CD14-positive monocyte (primary cell): ENCODE measurements around the gene DNAJC2. TPM values are rescaled to one million over a fixed set of nuclear protein-coding genes. Genes with fewer than 3 reads are reported as not detected.

Experiments used
- DNase-seq, 3 donors: peaks; one replicate each; pipeline ENCODE4 v3.0.0-alpha.2; 2011 to 2022
- H2AFZ ChIP-seq: 2 replicates; pipeline ENCODE4 v1.6.0; 2012; ENCODE audit warnings: mild to moderate bottlenecking, low read depth, low read length, inconsistent platforms; ENCODE audit not compliant: insufficient read depth, poor library complexity, severe bottlenecking
- H3K27ac ChIP-seq, 2 donors: 1 replicate in 1 of 2; 2 replicates in 1 of 2; pipeline ENCODE4 v1.5.1; 2012 to 2013; ENCODE audit warnings: low read length in 2 of 2, control low read depth in 1 of 2, inconsistent platforms in 1 of 2, low read depth in 1 of 2, mild to moderate bottlenecking in 1 of 2
- H3K27me3 ChIP-seq, 2 donors: one replicate each; pipeline versions ENCODE4 v1.6.0 to v1.6.1; 2011 to 2013; ENCODE audit warnings: low read length in 2 of 2; ENCODE audit not compliant: control insufficient read depth in 2 of 2, insufficient read depth in 2 of 2
- H3K36me3 ChIP-seq, 2 donors: replicated peaks in 1 of 2; 1 replicate in 1 of 2; 2 replicates in 1 of 2; pipeline versions ENCODE4 v1.5.1 to v1.6.1; 2012 to 2013; ENCODE audit warnings: low read length in 2 of 2, control low read depth in 1 of 2, inconsistent platforms in 1 of 2, mild to moderate bottlenecking in 1 of 2; ENCODE audit not compliant: insufficient read depth in 2 of 2, control insufficient read depth in 1 of 2
- H3K4me1 ChIP-seq, 2 donors: 1 replicate in 1 of 2; 2 replicates in 1 of 2; pipeline versions ENCODE4 v1.5.1 to v1.6.1; 2012 to 2013; ENCODE audit warnings: low read length in 2 of 2, control low read depth in 1 of 2, inconsistent platforms in 1 of 2, mild to moderate bottlenecking in 1 of 2, moderate library complexity in 1 of 2; ENCODE audit not compliant: insufficient read depth in 2 of 2, control insufficient read depth in 1 of 2
- H3K4me2 ChIP-seq: replicated peaks from 2 replicates; pipeline ENCODE3; 2012; ENCODE audit warnings: low read length, moderate library complexity, mild to moderate bottlenecking; ENCODE audit not compliant: poor library complexity, severe bottlenecking; ENCODE audit errors: extremely low read depth
- H3K4me3 ChIP-seq, 3 experiments: fragments of 200-600 bp in 1 of 3; sonication (generic) in 1 of 3; replicated peaks in 1 of 3; 1 replicate in 2 of 3; 2 replicates in 1 of 3; pipeline ENCODE4 v1.5.1; 2011 to 2013; ENCODE audit warnings: low read length in 3 of 3, mild to moderate bottlenecking in 3 of 3, control low read depth in 2 of 3, low read depth in 2 of 3, inconsistent platforms in 1 of 3, moderate library complexity in 1 of 3
- H3K79me2 ChIP-seq: 2 replicates; pipeline ENCODE4 v1.6.0; 2012; ENCODE audit warnings: mild to moderate bottlenecking, control low read depth, inconsistent platforms, low read length, moderate library complexity; ENCODE audit not compliant: insufficient read depth
- H3K9ac ChIP-seq: 2 replicates; pipeline ENCODE4 v1.6.0; 2017; ENCODE audit warnings: low read length, mild to moderate bottlenecking; ENCODE audit not compliant: insufficient read depth, poor library complexity, severe bottlenecking
- H3K9me3 ChIP-seq, 2 donors: replicated peaks in 1 of 2; 1 replicate in 1 of 2; 2 replicates in 1 of 2; pipeline versions ENCODE4 v1.5.1 to v1.6.1; 2012 to 2013; ENCODE audit warnings: low read length in 2 of 2, control low read depth in 1 of 2; ENCODE audit not compliant: control insufficient read depth in 1 of 2, insufficient read depth in 1 of 2
- H4K20me1 ChIP-seq: 2 replicates; pipeline ENCODE4 v1.6.0; 2012; ENCODE audit warnings: mild to moderate bottlenecking, low read length, control low read depth, moderate library complexity; ENCODE audit not compliant: insufficient read depth
- H3K27ac Mint-ChIP-seq, 7 donors: one replicate each; pipeline ENCODE4 v1.8.0; 2020; ENCODE audit warnings: mild to moderate bottlenecking in 7 of 7, mixed read lengths in 7 of 7, moderate library complexity in 6 of 7, inconsistent platforms in 2 of 7
- H3K27me3 Mint-ChIP-seq, 3 donors: one replicate each; pipeline ENCODE4 v1.8.0; 2021 to 2022; ENCODE audit warnings: low read depth in 3 of 3, mild to moderate bottlenecking in 3 of 3, mixed read lengths in 3 of 3, moderate library complexity in 3 of 3, inconsistent platforms in 1 of 3
- H3K36me3 Mint-ChIP-seq, 2 donors: one replicate each; pipeline ENCODE4 v1.8.0; 2020; ENCODE audit warnings: mixed read lengths in 2 of 2, inconsistent platforms in 1 of 2, mild to moderate bottlenecking in 1 of 2
- H3K4me1 Mint-ChIP-seq: one replicate; pipeline ENCODE4 v1.8.0; 2020; ENCODE audit warnings: mild to moderate bottlenecking, mixed read lengths
- H3K4me3 Mint-ChIP-seq, 2 donors: one replicate each; pipeline ENCODE4 v1.8.0; 2020; ENCODE audit warnings: mild to moderate bottlenecking in 2 of 2, mixed read lengths in 2 of 2, moderate library complexity in 1 of 2
- H3K9me3 Mint-ChIP-seq, 7 donors: one replicate each; pipeline ENCODE4 v1.8.0; 2020 to 2022; ENCODE audit warnings: mixed read lengths in 7 of 7, mild to moderate bottlenecking in 6 of 7, moderate library complexity in 6 of 7, inconsistent platforms in 2 of 7
- CTCF ChIP-seq: fragments of 200-600 bp; IDR thresholded peaks from one replicate; pipeline ENCODE4 v1.8.0; 2022; ENCODE audit warnings: antibody characterized with exemption, mild to moderate bottlenecking
- WGBS: methylation state at CpG from one replicate; pipeline ENCODE4 v1.1.5; 2013; ENCODE audit warnings: missing lambda C conversion rate; ENCODE audit not compliant: insufficient coverage; 5-methylcytosine and 5-hydroxymethylcytosine counted together
- intact Hi-C, 2 donors: fragments of 100-400 bp; cut with micrococcal nuclease; formaldehyde crosslinking; loops; one replicate each; pipeline versions ENCODE4 v1.15.0 to v1.15.1; 2023
- polyA plus RNA-seq, 3 donors: library from polyadenylated mRNA; depleted of rRNA in 1 of 3; unstranded in 2 of 3; stranded (reverse) in 1 of 3; fragments of 300-500 nt in 2 of 3; fragments of >200 nt in 1 of 3; fragmentation: Illumina TruSeq in 2 of 3; gene quantifications; 1 replicate in 2 of 3; 2 replicates in 1 of 3; pipeline ENCODE4 v1.2.3, GENCODE V29; 2012 to 2021

Gene DNAJC2
- polyA plus RNA-seq, 3 donors = 5.6 to 18.6 (median 8.8) TPM

- H3K27me3 Mint-ChIP-seq = peaks cover 0 to 2% (median 0%) of the 10 kb centered on the region in 3 donors
- peaks cover 5% of the 10 kb centered on the region for H3K4me1 Mint-ChIP-seq
- Histone ChIP-seq H3K4me2 (no peak overlapping the region), H3K27ac (no peak overlapping the region), H3K9me3 (no peaks in the 10 kb centered on the region), H2AFZ (no peak overlapping the region), H3K27me3 (no peaks in the 10 kb centered on the region), H3K4me1 (no peaks in the 10 kb centered on the region), H3K4me3 (no peak overlapping the region), H3K36me3 (peaks cover 95 to 99% of the 10 kb centered on the region in 2 donors), H4K20me1 (peaks cover 6% of the 10 kb centered on the region), H3K9ac (no peak overlapping the region), H3K79me2 (no peaks in the 10 kb centered on the region)
- no peak overlapping the region for H3K4me3 Mint-ChIP-seq
- intact Hi-C loops = loop anchor here (5.0 to 10.0 kb wide), 2 partner anchors 41 to 48 kb away; no protein-coding TSS in a partner anchor
- no peak overlapping the region for H3K27ac Mint-ChIP-seq
- no peak for DNase-seq
- 100% methylated on average over 1 of the region's 2 CpGs for WGBS
- peaks cover 89 to 98% of the 10 kb centered on the region in 2 donors for H3K36me3 Mint-ChIP-seq
- H3K9me3 Mint-ChIP-seq = peaks cover 0 to 2% (median 0%) of the 10 kb centered on the region in 7 donors
- TF ChIP-seq CTCF = no peak
These were observed 28.1 kb downstream of the DNAJC2 start for GRCh38 chr7:103316380-103316941.

- Histone ChIP-seq H3K4me3 (no peak overlapping the region), H4K20me1 (peaks cover 6% of the 10 kb centered on the region), H3K27me3 (no peaks in the 10 kb centered on the region), H3K36me3 (peaks cover 97 to 100% of the 10 kb centered on the region in 2 donors), H3K9me3 (no peaks in the 10 kb centered on the region), H3K4me1 (no peaks in the 10 kb centered on the region), H3K27ac (no peak overlapping the region), H3K9ac (no peak overlapping the region), H2AFZ (no peak overlapping the region), H3K4me2 (no peak overlapping the region), H3K79me2 (no peaks in the 10 kb centered on the region)
- no peak for DNase-seq
- WGBS = no CpG with 5 or more reads among the region's 2 CpGs
- intact Hi-C loops = loop anchor here (5.0 to 10.0 kb wide), 2 partner anchors 42 to 50 kb away; no protein-coding TSS in a partner anchor
- H3K4me1 Mint-ChIP-seq = peaks cover 5% of the 10 kb centered on the region
- peaks cover 0 to 3% (median 0%) of the 10 kb centered on the region in 3 donors for H3K27me3 Mint-ChIP-seq
- peaks cover 90 to 97% of the 10 kb centered on the region in 2 donors for H3K36me3 Mint-ChIP-seq
- H3K27ac Mint-ChIP-seq = no peak overlapping the region
- H3K9me3 Mint-ChIP-seq = no peaks in the 10 kb centered on the region
- TF ChIP-seq CTCF = no peak
- no peak overlapping the region for H3K4me3 Mint-ChIP-seq
These were observed 29.7 kb downstream of the DNAJC2 start for GRCh38 chr7:103314852-103315251.
